ENCODE results near the gene GGTLC1.
"Not testable (repeated sequence)": the region's sequence is repeated elsewhere in the genome, so short reads cannot be mapped to it uniquely, and the experiment has no call there.

GGTLC1 gene

DNA sequence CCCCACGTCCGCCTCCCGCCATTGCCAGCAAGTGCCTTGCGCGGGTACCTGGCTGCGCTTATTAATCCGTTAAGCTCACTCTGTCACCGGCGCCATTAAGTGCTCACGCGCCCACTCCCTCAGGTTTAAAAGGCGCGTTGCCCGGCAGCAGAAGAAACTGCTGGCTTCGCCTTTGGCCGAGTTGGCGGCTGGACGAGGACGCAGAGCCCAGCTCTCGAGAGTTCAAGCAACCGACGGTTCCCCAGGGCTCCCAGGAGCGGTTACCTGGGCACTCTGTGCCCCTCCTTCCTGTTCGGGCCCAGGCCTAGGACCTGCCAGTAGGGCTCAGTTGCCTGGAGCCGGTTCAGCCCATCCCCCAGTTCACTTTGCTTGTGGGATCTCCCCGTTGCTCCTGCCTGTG lies at the start of gene GGTLC1:
TSS of gene GGTLC1 (minus strand) at position 219 of the 400 bp plus-strand sequence. CDS start 2,168 bp downstream, outside the sequence.
- no peak for DNase-seq (ENCODE audit: low spot score)
- no peak for FAIRE-seq

DNA sequence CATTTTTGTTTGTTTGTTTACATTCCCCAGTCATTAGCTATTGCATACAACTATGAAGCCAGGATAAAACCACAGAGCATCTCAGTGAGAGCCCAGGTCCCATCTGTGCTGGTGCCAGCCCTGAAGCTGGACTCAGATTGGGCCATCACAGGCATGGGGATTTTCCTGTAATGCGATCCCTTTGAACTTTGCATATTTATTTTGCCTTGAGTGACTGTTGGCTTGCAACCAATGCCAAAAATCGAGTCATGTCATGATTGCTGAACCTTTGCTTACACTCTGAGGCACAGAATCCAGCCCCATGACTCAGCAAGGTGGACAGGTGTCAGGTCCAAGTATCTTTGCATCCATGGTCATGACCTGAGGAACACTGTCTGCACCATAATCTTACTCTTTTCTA lies 46.2 kb upstream of the GGTLC1 start:
- peak; percentile 26 for DNase-seq (ENCODE audit: low spot score)
- no peak for FAIRE-seq

DNA sequence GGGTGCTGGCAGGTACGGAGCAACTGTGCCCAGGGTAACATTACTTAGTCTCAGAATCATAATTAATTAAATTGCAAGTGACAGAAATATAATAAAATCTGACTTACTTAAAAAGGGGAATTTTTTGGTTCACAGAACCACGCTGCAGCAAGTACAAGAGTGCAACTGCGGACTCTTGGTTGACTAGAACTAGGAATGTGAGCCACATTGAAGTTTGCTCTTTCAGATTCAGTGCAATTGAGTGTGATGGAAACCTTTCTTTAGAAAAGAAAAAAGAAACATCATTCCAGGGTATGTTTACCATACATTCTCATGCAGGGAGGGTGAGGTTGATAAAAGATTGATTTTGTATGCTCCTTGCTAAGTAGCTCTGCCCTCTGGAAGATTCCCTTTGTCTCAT lies 45.0 kb upstream of the GGTLC1 start:
- FAIRE-seq (no peak), DNase-seq (ENCODE audit: low spot score) (no peak)

GRCh38 chr20:24033151-24033550 lies 44.6 kb upstream of the GGTLC1 start:
- FAIRE-seq = no peak
- DNase-seq (ENCODE audit: low spot score) = no peak

DNA sequence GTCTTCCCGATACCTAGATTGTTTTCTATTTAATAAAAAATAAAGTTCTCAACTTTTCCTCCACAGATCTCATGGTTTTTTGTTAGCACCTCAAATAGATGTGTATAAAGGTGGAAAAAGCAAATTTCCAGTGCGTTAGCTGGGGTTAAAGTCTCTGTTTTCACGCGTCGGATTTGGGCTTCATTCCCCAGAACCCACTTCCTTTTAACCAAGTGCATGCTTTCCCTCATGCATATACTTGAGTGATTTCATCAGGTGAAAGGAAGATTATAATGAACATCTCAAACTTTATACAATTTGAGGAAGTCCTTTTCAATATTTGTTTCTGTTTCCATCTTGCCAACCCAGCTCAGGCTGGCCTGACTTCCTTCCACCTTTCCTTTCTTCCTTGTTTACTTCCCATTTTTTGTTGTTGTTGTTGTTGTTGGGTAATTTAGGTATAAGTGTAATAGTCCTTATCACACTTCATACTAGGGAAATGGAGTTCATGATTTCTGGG lies 43.9 kb upstream of the GGTLC1 start:
- DNase-seq (ENCODE audit: low spot score) (no peak), FAIRE-seq (no peak)

DNA sequence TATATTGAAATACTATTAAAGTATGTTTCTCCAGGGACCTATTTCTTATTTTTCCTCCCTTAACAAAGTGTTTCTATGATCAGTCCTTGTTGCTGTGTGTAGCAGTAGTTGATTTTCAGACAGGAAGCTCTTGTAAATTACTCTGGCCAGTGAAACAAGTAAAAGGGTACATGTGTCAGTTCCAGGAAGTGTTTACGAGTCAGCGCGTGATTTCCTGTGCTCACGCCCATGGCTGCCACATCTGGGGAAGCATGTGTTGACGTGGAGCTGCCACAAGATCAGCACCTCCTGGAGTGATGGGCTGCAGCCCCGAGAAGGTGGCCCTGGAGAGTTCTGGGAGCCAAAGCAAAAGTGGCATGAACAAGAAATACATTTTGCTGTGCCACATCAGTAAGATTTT lies 38.6 kb upstream of the GGTLC1 start:
- FAIRE-seq (no peak), DNase-seq (ENCODE audit: low spot score) (no peak)

DNA sequence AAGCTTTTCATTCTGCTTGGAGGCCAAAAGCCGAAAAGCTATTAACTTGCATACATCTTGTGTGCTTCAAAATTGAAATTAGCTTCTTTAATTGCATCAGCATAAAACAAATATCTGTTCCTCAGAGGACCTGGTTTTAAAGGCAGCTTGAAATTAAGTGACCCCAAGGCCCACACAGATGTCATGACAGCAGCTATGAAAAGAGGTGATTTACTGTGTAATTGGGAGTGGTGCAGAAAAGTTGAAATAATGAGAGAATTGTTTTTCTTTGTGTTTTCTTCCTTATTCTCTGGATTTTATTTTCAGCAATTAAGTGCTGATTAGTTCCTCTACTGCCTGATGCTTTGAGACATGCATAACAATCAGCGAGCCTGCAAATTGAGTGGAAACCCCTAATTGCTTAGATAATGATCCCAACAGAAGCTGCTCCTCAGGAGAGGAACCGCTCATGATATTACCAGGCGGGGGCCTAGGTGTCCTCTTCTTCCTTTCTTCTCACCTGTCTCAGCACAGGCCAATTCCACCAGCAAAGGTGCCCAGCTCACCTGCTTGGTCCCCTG lies 34.1 kb upstream of the GGTLC1 start:
- no peak for FAIRE-seq
- no peak for DNase-seq (ENCODE audit: low spot score)

- peak; percentile 26 for DNase-seq (ENCODE audit: low spot score)
- no peak for FAIRE-seq
Observed at GRCh38 chr20:24018796-24019195, 30.2 kb upstream of the GGTLC1 start.

DNA sequence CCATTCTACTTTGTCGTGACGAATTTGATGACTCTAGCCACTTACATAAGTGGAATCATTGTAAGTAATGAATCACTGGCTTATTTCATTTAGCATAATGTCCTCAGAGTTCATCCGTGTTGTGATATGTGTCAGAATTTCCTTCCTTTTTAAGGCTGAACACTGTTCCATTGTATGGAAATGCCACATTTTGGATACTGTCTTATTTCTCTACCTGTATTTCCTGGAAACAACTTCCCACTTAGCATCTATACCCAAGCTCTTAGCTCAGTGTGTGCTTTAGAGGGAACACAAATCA lies 28.8 kb upstream of the GGTLC1 start:
- FAIRE-seq = no peak
- no peak for DNase-seq (ENCODE audit: low spot score)

DNA sequence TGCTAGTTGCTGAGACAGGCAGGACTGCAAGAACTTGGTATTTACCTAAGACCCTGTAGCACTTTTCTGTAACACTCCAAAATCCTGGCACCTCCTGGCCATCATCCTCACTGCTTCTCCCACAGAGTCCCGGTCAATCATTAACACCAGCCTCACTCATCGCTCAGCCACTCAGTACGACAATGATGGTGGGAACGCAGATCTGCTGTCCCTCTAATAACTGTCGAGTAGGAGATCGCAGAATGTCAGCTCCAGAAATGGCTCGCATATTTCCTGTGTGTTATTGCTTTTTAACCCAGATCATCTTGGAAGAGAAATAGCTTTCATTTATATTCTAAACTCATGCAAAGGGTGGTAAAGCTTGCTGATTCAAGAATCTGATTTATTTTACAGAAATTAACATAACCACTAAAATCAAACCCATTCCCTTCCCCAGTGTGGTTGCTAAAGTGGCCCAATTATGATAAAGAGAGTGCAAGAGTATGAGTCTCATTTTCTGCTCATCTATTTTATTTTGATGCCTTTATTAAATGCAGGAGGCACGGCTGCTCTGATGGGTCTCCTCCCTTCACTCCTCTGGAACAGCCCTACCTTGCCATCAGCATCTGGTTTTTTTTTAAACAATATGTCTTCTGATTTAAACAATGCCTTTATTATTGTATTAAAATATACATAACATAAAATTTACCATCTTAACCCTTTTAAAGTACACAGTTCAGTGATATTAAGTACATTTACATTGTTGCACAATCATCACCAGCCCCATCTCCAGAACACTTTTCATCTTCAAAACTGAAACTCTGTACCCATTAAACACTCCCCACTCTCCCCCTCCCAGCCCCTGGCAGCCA lies 28.3 kb upstream of the GGTLC1 start:
- FAIRE-seq (no peak), DNase-seq (ENCODE audit: low spot score) (no peak)

- FAIRE-seq (no peak), DNase-seq (ENCODE audit: low spot score) (no peak)
Observed at GRCh38 chr20:24013953-24014352, 25.4 kb upstream of the GGTLC1 start.

DNA sequence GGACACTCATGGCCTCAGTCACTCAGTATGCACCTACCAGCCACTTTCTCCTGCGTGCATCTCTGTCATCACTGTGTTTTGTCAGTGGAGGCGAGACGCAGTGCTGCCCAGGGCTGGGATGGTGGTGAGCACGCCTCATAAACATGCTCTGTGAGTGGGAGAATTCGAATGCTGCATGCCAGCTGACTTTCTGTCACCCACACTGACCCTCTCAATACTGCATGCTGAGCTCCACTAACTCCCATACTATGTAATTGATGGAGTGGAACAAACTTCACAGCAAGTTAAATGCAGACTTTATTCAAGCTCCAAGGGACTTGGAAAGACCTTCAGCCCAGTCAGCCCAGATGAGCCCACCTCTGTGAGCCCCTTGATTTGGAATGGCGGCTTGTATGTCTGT lies 22.7 kb upstream of the GGTLC1 start:
- DNase-seq (ENCODE audit: low spot score) (no peak), FAIRE-seq (no peak)

- DNase-seq (ENCODE audit: low spot score) (no peak), FAIRE-seq (no peak)
Observed at GRCh38 chr20:24007758-24008157, 19.2 kb upstream of the GGTLC1 start.

DNA sequence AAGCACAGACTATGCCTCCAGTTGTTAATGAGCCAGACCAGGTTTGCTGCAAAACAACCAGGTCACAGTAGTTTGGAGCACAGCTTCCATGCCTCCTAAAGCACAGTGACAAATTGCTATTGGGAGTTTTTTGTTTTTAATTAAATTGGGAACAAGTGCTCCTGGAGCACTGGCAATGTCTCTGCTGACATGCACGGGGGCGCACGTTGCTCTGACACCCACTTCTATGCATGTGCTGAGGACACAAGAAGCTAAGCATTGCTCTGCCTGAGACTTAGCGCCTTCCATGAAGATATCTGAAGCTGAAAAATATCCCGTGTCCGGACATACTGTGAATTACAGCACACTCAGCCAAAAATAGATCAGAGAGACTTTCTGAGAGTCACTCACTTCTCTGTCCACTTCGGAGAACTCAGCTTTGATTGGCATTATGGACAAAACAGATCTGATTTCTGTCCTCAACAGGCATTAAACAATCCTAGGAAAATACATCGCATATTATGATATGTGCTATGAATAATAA lies 18.6 kb upstream of the GGTLC1 start:
- no peak for DNase-seq (ENCODE audit: low spot score)
- FAIRE-seq = no peak

DNA sequence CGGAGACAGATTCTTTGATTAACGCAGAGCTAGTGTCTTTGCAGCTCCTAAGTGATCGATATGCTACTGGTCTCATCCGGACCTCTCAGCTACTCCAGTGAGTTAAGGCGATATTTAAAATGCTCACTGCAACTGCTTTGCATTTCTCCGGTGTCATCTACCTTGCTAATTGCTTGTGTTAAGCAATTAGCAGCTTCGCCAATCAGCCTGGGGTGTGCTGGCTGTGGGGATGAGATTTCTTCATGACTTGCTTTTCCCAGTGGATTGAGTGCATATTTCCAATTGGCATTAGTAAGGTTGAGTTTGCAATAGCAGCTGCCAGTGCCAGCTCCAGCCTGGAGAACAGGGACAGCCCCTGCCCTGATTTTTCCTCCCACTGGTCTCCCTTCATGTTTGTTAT lies 18.0 kb upstream of the GGTLC1 start:
- DNase-seq (ENCODE audit: low spot score) (no peak), FAIRE-seq (no peak)

GRCh38 chr20:24004471-24004870 lies 15.9 kb upstream of the GGTLC1 start:
- no peak for DNase-seq (ENCODE audit: low spot score)
- FAIRE-seq = no peak

DNA sequence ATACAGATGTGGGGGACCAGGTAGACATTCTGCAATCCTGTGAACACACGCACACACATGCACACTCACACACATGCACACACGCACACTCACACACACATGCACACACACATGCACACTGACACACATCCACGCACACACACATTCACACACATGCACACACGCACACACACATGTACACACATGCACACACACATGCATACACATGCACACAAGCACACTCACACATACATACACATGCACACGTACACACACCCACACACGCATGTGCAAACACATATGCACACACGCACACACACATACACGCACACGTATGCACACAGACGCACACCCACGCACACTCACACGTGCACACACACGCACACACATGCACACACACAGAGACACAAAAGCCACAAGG lies 14.3 kb upstream of the GGTLC1 start:
- DNase-seq (ENCODE audit: low spot score) (no peak), FAIRE-seq (peak; percentile 99)

DNA sequence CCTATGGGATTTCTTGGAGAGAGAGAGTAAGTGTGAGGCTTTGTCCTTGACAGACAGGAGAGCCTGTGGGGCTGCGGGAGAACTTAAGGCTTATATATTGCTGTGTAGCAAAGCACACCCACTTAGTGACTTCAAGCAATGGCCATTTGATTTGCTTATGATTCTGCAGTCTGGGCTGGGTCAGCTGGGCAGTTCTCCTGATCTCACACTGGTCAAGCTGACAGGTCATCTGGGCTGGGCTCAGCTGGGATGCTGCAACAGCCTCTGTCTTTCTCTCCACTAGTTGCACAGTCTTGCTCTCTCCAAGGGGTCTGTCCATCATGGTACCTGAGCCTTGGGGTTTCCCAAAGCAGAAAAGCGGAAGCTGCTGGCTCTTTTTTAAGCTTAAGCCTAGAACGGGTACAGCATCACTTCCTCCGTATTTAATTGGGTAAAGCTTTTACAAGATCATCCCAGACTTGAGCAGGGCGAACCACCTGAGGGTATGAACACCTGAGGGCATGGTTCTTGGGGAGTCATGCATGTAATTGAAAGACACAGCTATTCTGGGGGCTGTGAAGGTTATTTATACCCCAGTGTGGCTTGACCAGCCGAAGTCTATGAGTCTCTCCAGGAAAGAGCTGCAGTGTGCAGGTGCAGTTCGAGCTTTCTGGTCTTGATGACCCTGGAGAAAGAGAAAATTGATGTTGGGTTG lies 13.3 kb upstream of the GGTLC1 start:
- FAIRE-seq (no peak), DNase-seq (ENCODE audit: low spot score) (no peak)

DNA sequence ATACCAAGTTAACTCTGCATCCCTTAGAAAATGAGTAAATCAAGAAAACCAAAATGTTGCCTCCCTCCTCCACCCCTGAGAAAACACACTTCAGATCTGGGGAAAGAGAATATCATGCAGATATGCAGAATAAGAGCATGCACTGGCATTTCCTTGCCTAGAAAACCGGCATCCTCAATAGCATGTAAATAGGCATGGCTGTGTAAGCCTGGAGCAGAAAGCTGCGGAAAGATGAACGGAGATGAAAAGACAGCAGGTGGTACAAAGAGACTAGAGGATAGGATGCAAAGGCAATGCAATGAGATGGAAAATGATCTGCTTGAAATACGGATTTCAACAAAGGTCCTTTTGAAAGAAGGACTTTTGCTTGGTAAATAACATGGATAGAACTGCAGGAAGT lies 10.3 kb upstream of the GGTLC1 start:
- FAIRE-seq (no peak), DNase-seq (ENCODE audit: low spot score) (no peak)

DNA sequence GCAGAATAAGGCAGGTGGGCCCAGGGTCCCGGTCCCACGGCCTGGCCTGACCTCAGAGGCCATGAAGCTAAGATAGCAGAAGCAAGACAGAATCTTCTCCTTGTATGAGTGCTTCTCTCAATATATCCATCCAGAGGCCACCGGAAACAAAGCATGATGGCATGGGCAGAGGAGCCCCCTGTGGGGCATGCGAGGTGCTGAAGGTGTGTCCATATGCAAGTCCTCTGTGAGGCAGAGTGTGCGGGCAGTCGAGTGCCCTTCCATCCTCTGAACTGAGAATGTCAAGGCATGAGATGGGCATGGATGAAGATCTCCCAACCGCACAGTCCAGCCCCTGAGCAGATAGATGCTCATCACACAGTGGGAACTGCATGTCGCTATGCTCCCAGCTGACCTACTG lies 9.8 kb upstream of the GGTLC1 start:
- no peak for DNase-seq (ENCODE audit: low spot score)
- no peak for FAIRE-seq

DNA sequence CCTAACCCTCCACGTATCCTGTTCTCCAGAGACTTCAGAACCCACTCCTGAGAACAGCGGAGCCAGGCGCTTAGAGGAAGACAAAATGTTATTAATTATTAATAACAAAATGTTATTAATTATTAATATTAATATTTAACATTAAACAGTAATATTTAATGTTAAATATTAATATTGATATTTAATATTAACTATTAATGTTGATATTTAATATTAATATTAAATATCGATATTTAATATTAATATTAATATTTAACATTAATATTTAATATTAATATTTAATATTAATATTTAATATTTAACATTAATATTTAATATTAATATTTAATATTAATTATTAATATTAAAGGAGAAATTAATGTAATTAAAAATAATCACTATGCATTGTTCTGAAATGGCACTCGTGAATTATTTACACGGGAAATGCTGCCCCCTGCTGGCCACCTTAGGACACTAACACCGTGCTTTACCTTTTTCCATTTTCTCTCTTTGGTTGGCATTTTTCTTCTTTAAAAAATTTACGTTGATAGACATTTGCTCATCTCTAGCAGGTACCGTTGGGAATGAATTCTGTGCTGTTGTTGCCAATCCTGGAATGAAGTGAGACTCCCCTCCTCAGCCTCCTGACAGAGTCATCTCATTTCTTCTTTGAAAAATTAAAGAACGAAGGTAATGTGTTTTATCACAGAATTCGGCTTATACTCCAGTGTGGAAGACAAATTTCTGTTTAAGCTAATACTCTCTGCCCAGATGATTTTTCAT lies 7.5 kb upstream of the GGTLC1 start:
- FAIRE-seq (no peak), DNase-seq (ENCODE audit: low spot score) (peak; percentile 34)

GRCh38 chr20:23995291-23995690 lies 6.7 kb upstream of the GGTLC1 start:
- FAIRE-seq; DNase-seq (ENCODE audit: low spot score): not testable (repeated sequence)
